HEK293 (cell line): ENCODE data around the gene DPH2.

Experiments
- CTCF ChIA-PET: fragments of 350-600 bp; formaldehyde crosslinking; extraction: SDS; loops from one replicate; lab custom pipeline; 2021; ENCODE audit warnings: antibody characterized with exemption; lab: Yijun Ruan, JAX
- POLR2A ChIA-PET: fragments of 300-600 bp; formaldehyde crosslinking; extraction: SDS; loops from one replicate; lab custom pipeline; 2020; ENCODE audit warnings: antibody characterized with exemption, inconsistent platforms; lab: Yijun Ruan, JAX
- H3K27ac ChIP-seq: fragments of 200-500 bp; sonication (Bioruptor generic); 2 replicates; pipeline ENCODE4 v1.5.1; 2014; ENCODE audit warnings: low read depth, low read length, control low read depth, inconsistent platforms; ENCODE audit errors: extremely low read depth
- H3K36me3 ChIP-seq, 2 experiments: fragments of 200-500 bp in 1 of 2; sonication (Bioruptor generic) in 1 of 2; 1 replicate in 1 of 2; 2 replicates in 1 of 2; pipeline ENCODE4 v1.5.1; 2014 to 2017; ENCODE audit warnings: inconsistent platforms in 2 of 2, low read length in 2 of 2; ENCODE audit not compliant: control insufficient read depth in 2 of 2, insufficient read depth in 1 of 2
- H3K4me1 ChIP-seq: fragments of 200-500 bp; sonication (Bioruptor generic); 2 replicates; pipeline ENCODE4 v1.5.1; 2014; ENCODE audit warnings: mild to moderate bottlenecking, low read length, inconsistent platforms; ENCODE audit not compliant: control insufficient read depth, insufficient read depth
- H3K4me3 ChIP-seq: 2 replicates; pipeline ENCODE4 v1.5.1; 2011; ENCODE audit warnings: low read depth, mild to moderate bottlenecking, control low read depth, low read length, moderate library complexity
- H3K9me3 ChIP-seq: fragments of 200-500 bp; sonication (Bioruptor generic); 2 replicates; pipeline ENCODE4 v1.5.1; 2014; ENCODE audit warnings: low read depth, low read length, inconsistent platforms; ENCODE audit not compliant: control insufficient read depth, insufficient read depth
- FEZF1 ChIP-seq: fragments of 450-650 bp; formaldehyde crosslinking; IDR thresholded peaks from 2 replicates; pipeline ENCODE4 v1.5.1; 2016; ENCODE audit warnings: missing biosample characterization, missing genetic modification characterization
- KLF1 ChIP-seq: fragments of 450-650 bp; formaldehyde crosslinking; IDR thresholded peaks from 2 replicates; pipeline ENCODE4 v1.5.1; 2016; ENCODE audit warnings: missing biosample characterization, missing genetic modification characterization
- SP2 ChIP-seq: fragments of 450-650 bp; formaldehyde crosslinking; IDR thresholded peaks from 2 replicates; pipeline ENCODE4 v1.5.1; 2016; ENCODE audit warnings: missing biosample characterization, missing genetic modification characterization
- SP7 ChIP-seq: fragments of 450-650 bp; formaldehyde crosslinking; IDR thresholded peaks from 2 replicates; pipeline ENCODE4 v1.5.1; 2016; ENCODE audit warnings: missing biosample characterization, missing genetic modification characterization
- TRIM28 ChIP-seq: IDR thresholded peaks from 2 replicates; pipeline ENCODE4 v1.6.1; 2011; ENCODE audit warnings: low read length, control low read depth, borderline replicate concordance
- ZBTB17 ChIP-seq: fragments of 450-650 bp; formaldehyde crosslinking; IDR thresholded peaks from 2 replicates; pipeline ENCODE4 v1.5.1; 2016; ENCODE audit warnings: missing biosample characterization, missing genetic modification characterization
- ZBTB8A ChIP-seq: fragments of 450-650 bp; formaldehyde crosslinking; IDR thresholded peaks from 2 replicates; pipeline ENCODE4 v1.5.1; 2016; ENCODE audit warnings: missing biosample characterization, missing genetic modification characterization
- ZFHX2 ChIP-seq: fragments of 450-650 bp; formaldehyde crosslinking; conservative IDR thresholded peaks from 2 replicates; pipeline ENCODE4 v1.5.1; 2016; ENCODE audit warnings: missing biosample characterization, missing genetic modification characterization
- ZNF174 ChIP-seq: fragments of 450-650 bp; formaldehyde crosslinking; IDR thresholded peaks from 2 replicates; pipeline ENCODE4 v1.5.0; 2017; ENCODE audit warnings: missing biosample characterization, mild to moderate bottlenecking, missing genetic modification characterization
- ZNF354C ChIP-seq: fragments of 450-650 bp; formaldehyde crosslinking; IDR thresholded peaks from 2 replicates; pipeline ENCODE4 v1.5.1; 2016; ENCODE audit warnings: missing biosample characterization, missing genetic modification characterization, low read depth, borderline replicate concordance
- ZNF473 ChIP-seq: fragments of 450-650 bp; formaldehyde crosslinking; IDR thresholded peaks from 2 replicates; pipeline ENCODE4 v1.5.1; 2017; ENCODE audit warnings: missing biosample characterization, missing genetic modification characterization
- ZNF544 ChIP-seq: fragments of 450-650 bp; formaldehyde crosslinking; IDR thresholded peaks from 2 replicates; pipeline ENCODE4 v1.5.0; 2017; ENCODE audit warnings: missing biosample characterization, missing genetic modification characterization
- ZNF660 ChIP-seq: fragments of 450-650 bp; IDR thresholded peaks from 2 replicates; pipeline ENCODE4 v1.5.1; 2018; ENCODE audit warnings: missing biosample characterization, mild to moderate bottlenecking, missing genetic modification characterization
- ZNF76 ChIP-seq: fragments of 450-650 bp; formaldehyde crosslinking; IDR thresholded peaks from 2 replicates; pipeline ENCODE4; 2016; ENCODE audit warnings: low read depth, missing biosample characterization, missing genetic modification characterization, borderline replicate concordance
- TF ChIP-seq, protein P1 (sequence below): fragments of 450-650 bp; formaldehyde crosslinking; IDR thresholded peaks from 2 replicates; pipeline ENCODE4 v1.5.1; 2016; ENCODE audit warnings: missing biosample characterization, missing genetic modification characterization
- TF ChIP-seq, protein P2 (sequence below): fragments of 450-650 bp; formaldehyde crosslinking; IDR thresholded peaks from 2 replicates; pipeline ENCODE4 v1.5.1; 2016; ENCODE audit warnings: missing biosample characterization, missing genetic modification characterization
- TF ChIP-seq, protein P3 (sequence below): fragments of 450-650 bp; formaldehyde crosslinking; IDR thresholded peaks from 2 replicates; pipeline ENCODE4 v1.5.1; 2016; ENCODE audit warnings: missing biosample characterization, missing genetic modification characterization

Gene DPH2

DNA sequence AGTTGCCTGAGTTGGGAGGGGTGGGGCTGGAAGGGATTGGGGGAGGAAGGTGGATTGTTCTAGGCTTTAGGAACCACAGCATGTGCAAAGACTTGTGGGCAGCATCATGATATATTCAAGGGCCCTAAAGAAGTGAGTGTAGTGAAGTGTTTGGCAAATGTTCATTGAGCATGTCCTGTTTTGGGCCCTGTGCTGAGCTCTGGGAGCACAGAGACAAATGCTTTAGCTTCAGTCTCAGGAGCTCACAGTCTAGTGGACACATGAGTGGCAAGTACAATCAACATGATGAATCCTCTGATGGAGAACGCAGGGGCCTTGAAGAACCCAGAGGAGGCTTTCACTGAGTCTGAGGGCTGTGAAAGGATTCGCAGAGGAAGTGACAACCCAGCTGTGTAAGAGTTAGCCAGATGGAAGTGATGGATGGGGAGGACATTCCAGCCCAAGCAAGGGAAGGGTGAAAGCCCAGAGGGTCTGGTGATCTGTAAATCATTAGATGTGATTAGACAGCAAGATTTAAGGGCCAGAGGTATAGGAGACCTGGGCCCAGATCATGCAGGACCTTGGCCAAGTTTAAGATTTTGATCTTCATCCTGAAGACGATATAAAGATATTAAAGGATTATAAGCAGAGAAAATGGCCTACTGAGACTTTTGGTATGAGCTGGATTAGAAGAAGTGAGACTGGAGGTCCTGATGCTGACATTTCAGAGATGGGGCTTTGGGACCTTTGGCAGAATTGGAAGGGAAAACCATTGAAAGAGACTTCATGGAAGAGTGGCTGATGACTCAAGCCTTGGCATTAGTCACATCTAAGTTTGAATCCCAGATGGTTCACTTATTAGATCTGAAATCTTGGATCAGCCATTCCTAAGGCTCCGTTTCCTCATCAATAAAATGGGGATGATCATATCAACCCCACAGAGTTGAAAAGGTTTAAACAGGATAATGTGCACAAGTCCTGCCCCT is 18.5 kb upstream of the DPH2 start:
- Histone ChIP-seq H3K36me3 (peaks cover 0 to 50% of the 10 kb centered on the region in 2 experiments; a peak in 1 of 3 replicates), H3K9me3 (no peaks in the 10 kb centered on the region), H3K27ac (no peak overlapping the region), H3K4me3 (no peak overlapping the region), H3K4me1 (peaks cover 11% of the 10 kb centered on the region)
- TF ChIP-seq ZNF354C (tag by site-specific recombination), result no peak
- TF ChIP-seq FEZF1, result no peak
- TF ChIP-seq, protein P1, sequence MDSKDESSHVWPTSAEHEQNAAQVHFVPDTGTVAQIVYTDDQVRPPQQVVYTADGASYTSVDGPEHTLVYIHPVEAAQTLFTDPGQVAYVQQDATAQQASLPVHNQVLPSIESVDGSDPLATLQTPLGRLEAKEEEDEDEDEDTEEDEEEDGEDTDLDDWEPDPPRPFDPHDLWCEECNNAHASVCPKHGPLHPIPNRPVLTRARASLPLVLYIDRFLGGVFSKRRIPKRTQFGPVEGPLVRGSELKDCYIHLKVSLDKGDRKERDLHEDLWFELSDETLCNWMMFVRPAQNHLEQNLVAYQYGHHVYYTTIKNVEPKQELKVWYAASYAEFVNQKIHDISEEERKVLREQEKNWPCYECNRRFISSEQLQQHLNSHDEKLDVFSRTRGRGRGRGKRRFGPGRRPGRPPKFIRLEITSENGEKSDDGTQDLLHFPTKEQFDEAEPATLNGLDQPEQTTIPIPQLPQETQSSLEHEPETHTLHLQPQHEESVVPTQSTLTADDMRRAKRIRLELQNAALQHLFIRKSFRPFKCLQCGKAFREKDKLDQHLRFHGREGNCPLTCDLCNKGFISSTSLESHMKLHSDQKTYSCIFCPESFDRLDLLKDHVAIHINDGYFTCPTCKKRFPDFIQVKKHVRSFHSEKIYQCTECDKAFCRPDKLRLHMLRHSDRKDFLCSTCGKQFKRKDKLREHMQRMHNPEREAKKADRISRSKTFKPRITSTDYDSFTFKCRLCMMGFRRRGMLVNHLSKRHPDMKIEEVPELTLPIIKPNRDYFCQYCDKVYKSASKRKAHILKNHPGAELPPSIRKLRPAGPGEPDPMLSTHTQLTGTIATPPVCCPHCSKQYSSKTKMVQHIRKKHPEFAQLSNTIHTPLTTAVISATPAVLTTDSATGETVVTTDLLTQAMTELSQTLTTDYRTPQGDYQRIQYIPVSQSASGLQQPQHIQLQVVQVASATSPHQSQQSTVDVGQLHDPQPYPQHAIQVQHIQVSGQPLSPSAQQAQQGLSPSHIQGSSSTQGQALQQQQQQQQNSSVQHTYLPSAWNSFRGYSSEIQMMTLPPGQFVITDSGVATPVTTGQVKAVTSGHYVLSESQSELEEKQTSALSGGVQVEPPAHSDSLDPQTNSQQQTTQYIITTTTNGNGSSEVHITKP (tag by site-specific recombination), result no peak
- ChIA-PET CTCF (interaction anchor here (0.6 to 1.4 kb wide), 4 partner anchors 16 to 644 kb away, joined by 3 to 4 read pairs (median 4); no protein-coding TSS in a partner anchor), POLR2A (interaction anchor here (1.6 kb wide), 1 partner anchor 23 kb away, joined by 4 read pairs; no protein-coding TSS in a partner anchor)

DNA sequence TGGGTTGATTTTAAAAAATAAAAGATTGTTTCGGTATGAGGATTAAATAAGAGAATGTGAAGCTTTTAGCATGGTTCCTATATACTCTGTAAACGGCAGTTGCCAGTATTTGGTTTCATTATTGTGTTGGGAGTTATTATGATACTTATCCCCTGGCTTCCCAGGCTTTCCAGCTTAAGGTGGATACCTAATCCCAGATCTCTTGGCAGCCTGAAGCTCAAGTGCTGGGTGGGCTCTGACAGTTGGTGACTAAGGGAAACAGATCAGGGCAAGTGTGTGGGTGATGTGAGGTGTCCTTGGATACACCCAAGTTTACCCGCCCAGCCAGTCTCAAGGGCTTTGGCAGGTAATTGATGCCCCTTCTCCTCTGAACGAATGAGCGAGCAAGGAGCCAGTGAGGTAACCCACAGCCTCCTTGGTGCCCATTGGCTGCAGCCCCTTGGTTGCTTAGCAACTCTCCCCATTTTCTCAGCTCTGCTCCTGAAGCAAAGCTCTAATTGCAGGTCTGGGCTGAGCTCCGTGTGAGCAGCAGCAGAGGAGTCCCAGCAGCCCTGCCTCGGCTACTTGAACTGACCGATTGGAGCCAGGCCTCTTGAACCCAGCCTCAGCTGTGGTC is 17.0 kb upstream of the DPH2 start:
- H3K9me3 ChIP-seq, result no peaks in the 10 kb centered on the region
- ChIA-PET CTCF (interaction anchor here (0.6 to 1.4 kb wide), 5 partner anchors 17 to 1000 kb away, joined by 3 to 5 read pairs (median 3); no protein-coding TSS in a partner anchor), POLR2A (interaction anchor here (0.7 to 1.4 kb wide), 2 partner anchors 20 to 303 kb away, joined by 3 read pairs; partner anchors contain the start of gene KDM4A)
- H3K4me3 ChIP-seq, result no peak overlapping the region
- TF ChIP-seq ZNF544 (tag by site-specific recombination) (no peak), ZNF473 (tag by site-specific recombination) (no peak), ZNF174 (no peak), ZNF660 (peak; percentile 86; the same call in 1 of the 2 replicates), ZNF76 (tag by site-specific recombination) (no peak), ZBTB8A (tag by site-specific recombination) (peak; percentile 53), ZBTB17 (peak; percentile 46), SP7 (peak; percentile 69), TRIM28 (0 out of 2 replicates have a peak, but pooled peaks have one; percentile 40), KLF1 (tag by site-specific recombination) (peak; percentile 62), SP2 (tag by site-specific recombination) (peak; percentile 67), ZFHX2 (peak; percentile 38; the same call in 1 of the 2 replicates)
- TF ChIP-seq, protein P2, sequence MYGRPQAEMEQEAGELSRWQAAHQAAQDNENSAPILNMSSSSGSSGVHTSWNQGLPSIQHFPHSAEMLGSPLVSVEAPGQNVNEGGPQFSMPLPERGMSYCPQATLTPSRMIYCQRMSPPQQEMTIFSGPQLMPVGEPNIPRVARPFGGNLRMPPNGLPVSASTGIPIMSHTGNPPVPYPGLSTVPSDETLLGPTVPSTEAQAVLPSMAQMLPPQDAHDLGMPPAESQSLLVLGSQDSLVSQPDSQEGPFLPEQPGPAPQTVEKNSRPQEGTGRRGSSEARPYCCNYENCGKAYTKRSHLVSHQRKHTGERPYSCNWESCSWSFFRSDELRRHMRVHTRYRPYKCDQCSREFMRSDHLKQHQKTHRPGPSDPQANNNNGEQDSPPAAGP (tag by site-specific recombination), result peak; percentile 66; the same call in 1 of the 2 replicates
- TF ChIP-seq, protein P1 (tag by site-specific recombination), result peak; percentile 32; the same call in 1 of the 2 replicates
- TF ChIP-seq, protein P3, sequence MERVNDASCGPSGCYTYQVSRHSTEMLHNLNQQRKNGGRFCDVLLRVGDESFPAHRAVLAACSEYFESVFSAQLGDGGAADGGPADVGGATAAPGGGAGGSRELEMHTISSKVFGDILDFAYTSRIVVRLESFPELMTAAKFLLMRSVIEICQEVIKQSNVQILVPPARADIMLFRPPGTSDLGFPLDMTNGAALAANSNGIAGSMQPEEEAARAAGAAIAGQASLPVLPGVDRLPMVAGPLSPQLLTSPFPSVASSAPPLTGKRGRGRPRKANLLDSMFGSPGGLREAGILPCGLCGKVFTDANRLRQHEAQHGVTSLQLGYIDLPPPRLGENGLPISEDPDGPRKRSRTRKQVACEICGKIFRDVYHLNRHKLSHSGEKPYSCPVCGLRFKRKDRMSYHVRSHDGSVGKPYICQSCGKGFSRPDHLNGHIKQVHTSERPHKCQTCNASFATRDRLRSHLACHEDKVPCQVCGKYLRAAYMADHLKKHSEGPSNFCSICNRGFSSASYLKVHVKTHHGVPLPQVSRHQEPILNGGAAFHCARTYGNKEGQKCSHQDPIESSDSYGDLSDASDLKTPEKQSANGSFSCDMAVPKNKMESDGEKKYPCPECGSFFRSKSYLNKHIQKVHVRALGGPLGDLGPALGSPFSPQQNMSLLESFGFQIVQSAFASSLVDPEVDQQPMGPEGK (tag by site-specific recombination), result 0 out of 2 replicates have a peak, but pooled peaks have one; percentile 29
- H3K36me3 ChIP-seq, result peaks cover 0 to 65% of the 10 kb centered on the region in 2 experiments; a peak in 1 of 3 replicates
- no peak overlapping the region for H3K27ac ChIP-seq
- peaks cover 9% of the 10 kb centered on the region for H3K4me1 ChIP-seq
